ENCODE measurements around the gene RAD51D.

RAD51D gene

GRCh38 chr17:35089586-35090296 is 29.9 kb downstream of the RAD51D start:
- DNase-seq, result no peak

GRCh38 chr17:35088881-35089585 is 30.6 kb downstream of the RAD51D start:
- peak; percentile 89 for DNase-seq

- no peak for DNase-seq
Observed at GRCh38 chr17:35088356-35088880, 31.2 kb downstream of the RAD51D start.

- DNase-seq, result peak; percentile 20
Observed at GRCh38 chr17:35087731-35088355, 31.8 kb downstream of the RAD51D start.

GRCh38 chr17:35086931-35087573 is 32.6 kb downstream of the RAD51D start:
- no peak for DNase-seq

GRCh38 chr17:35086164-35086563 is 33.5 kb downstream of the RAD51D start:
- DNase-seq, result no peak

- no peak for DNase-seq
Observed at GRCh38 chr17:35084987-35085386, 34.7 kb downstream of the RAD51D start.

GRCh38 chr17:35083071-35083470 is 36.6 kb downstream of the RAD51D start:
- DNase-seq, result no peak

- DNase-seq, result peak; percentile 41
Observed at GRCh38 chr17:35082073-35082657, 37.5 kb downstream of the RAD51D start.

GRCh38 chr17:35081638-35082037 is 38.0 kb downstream of the RAD51D start:
- DNase-seq, result no peak

- no peak for DNase-seq
Observed at GRCh38 chr17:35080536-35080935, 39.1 kb downstream of the RAD51D start.

- no peak for DNase-seq
Observed at GRCh38 chr17:35079547-35080423, 39.9 kb downstream of the RAD51D start.

- DNase-seq, result no peak
Observed at GRCh38 chr17:35076874-35077273, 42.8 kb downstream of the RAD51D start.

GRCh38 chr17:35074711-35075707 is 44.7 kb downstream of the RAD51D start:
- DNase-seq, result no peak

GRCh38 chr17:35073991-35074627 is 45.6 kb downstream of the RAD51D start:
- DNase-seq, result no peak

- DNase-seq, result no peak
Observed at GRCh38 chr17:35073183-35073790, 46.4 kb downstream of the RAD51D start.

- DNase-seq, result no peak
Observed at GRCh38 chr17:35069311-35069710, 50.3 kb downstream of the RAD51D start.

- no peak for DNase-seq
Observed at GRCh38 chr17:35068249-35068648, 51.4 kb downstream of the RAD51D start.

GRCh38 chr17:35065880-35066279 is 53.8 kb downstream of the RAD51D start:
- no peak for DNase-seq

Measured in NCI-H345 (cell line).